Psoas muscle (tissue), 8 donors: ENCODE results near the gene GRID2. TPM values are rescaled to one million over a fixed set of nuclear protein-coding genes. Genes with fewer than 3 reads are reported as not detected.

Source experiments
- ATAC-seq, 4 donors: fragments of 200-7000 bp; cut with Tn5 transposase; one replicate each; pipeline ENCODE4 v1.9.1; 2020; ENCODE audit warnings: moderate library complexity in 3 of 4, mild to moderate bottlenecking in 2 of 4
- DNase-seq, 2 donors: peaks; one replicate each; pipeline ENCODE4 v3.0.0-alpha.2; 2020
- H3K27ac ChIP-seq: fragments of 200-600 bp; one replicate; pipeline ENCODE4 v1.8.0; 2022
- H3K27me3 ChIP-seq, 3 donors: fragments of 200-600 bp in 1 of 3; one replicate each; pipeline versions ENCODE4 v1.6.1 to v1.8.0; 2013 to 2022; ENCODE audit warnings: low read length in 2 of 3, mild to moderate bottlenecking in 2 of 3, moderate library complexity in 1 of 3; ENCODE audit not compliant: insufficient read depth in 3 of 3
- H3K36me3 ChIP-seq, 2 donors: fragments of 200-600 bp in 1 of 2; one replicate each; pipeline versions ENCODE4 v1.6.1 to v1.8.0; 2013 to 2022; ENCODE audit warnings: low read depth in 1 of 2, mild to moderate bottlenecking in 1 of 2, moderate library complexity in 1 of 2; ENCODE audit not compliant: insufficient read depth in 1 of 2
- H3K4me1 ChIP-seq: fragments of 200-600 bp; one replicate; pipeline ENCODE4 v1.8.0; 2022
- H3K4me3 ChIP-seq: fragments of 200-600 bp; one replicate; pipeline ENCODE4 v1.8.0; 2022; ENCODE audit warnings: mild to moderate bottlenecking
- H3K9me3 ChIP-seq: fragments of 200-600 bp; one replicate; pipeline ENCODE4 v1.8.0; 2022
- CTCF ChIP-seq: fragments of 200-600 bp; IDR thresholded peaks from one replicate; pipeline ENCODE4 v1.8.0; 2022; ENCODE audit warnings: antibody characterized with exemption
- WGBS, 3 donors: extraction: QIAGEN DNeasy Blood & Tissue Kit; methylation state at CpG; one replicate each; pipeline versions ENCODE4 v1.1.6 to v1.1.7; 2013; 5-methylcytosine and 5-hydroxymethylcytosine counted together
- intact Hi-C, 2 donors: fragments of 100-400 bp; cut with DNase I; formaldehyde crosslinking; loops; one replicate each; pipeline versions ENCODE4 v1.11.0 to v1.14.2; 2022
- polyA plus RNA-seq, 3 donors: library from polyadenylated mRNA; stranded (reverse); fragments of 200-250 nt; gene quantifications; one replicate each; pipeline ENCODE4 v1.2.3, GENCODE V29; 2013
- total RNA-seq, 4 donors: library from RNA; stranded (reverse); fragmentation: NEBNext Ultra II Directional in 2 of 4; extraction: Animal tissue kit (Norgen Biotek cat#: 25700) in 2 of 4; gene quantifications; one replicate each; pipeline versions ENCODE4 v1.2.1 to v1.2.4, GENCODE V29; 2021 to 2023
- donor health status: healthy with polysubstance abuse.
- donor health status: DM: no; HTN: no; CAD: no; lungs with moderate emphysema.
- donor health status: Bipolar disorder and iron deficiency.
- donor health status: healthy.
- donor health status: DM: yes; HTN: yes; CAD: no.
- donor health status: DM: no; HTN: no; CAD: no.
- donor health status: DM: no; HTN: no; CAD: no.
- donor health status: DM: yes; HTN: yes; CAD: no.

GRID2 gene
- total and polyA plus RNA-seq, 7 donors = not detected

GRCh38 chr4:93263166-93263565 is 959.4 kb downstream of the GRID2 start:
- TF ChIP-seq CTCF = no peak
- no peak for ATAC-seq
- intact Hi-C loops = no loop called here
- no peak for DNase-seq
- H3K27me3 ChIP-seq = no peaks in the 10 kb centered on the region
- H3K36me3 ChIP-seq = no peaks in the 10 kb centered on the region
- 70 to 76% (median 71%) methylated on average over 1 of the region's 1 CpG for WGBS, 3 donors
- H3K4me3 ChIP-seq = no peak overlapping the region
- no peaks in the 10 kb centered on the region for H3K4me1 ChIP-seq
- no peak overlapping the region for H3K27ac ChIP-seq
- H3K9me3 ChIP-seq = no peaks in the 10 kb centered on the region

- Histone ChIP-seq H3K9me3 (no peaks in the 10 kb centered on the region), H3K4me1 (no peaks in the 10 kb centered on the region), H3K36me3 (no peaks in the 10 kb centered on the region), H3K27ac (no peak overlapping the region), H3K4me3 (no peak overlapping the region), H3K27me3 (no peaks in the 10 kb centered on the region)
- WGBS, 3 donors = 85 to 93% (median 86%) methylated on average over 3 of the region's 3 CpGs
- intact Hi-C loops = no loop called here
- no peak for TF ChIP-seq CTCF
- ATAC-seq = no peak
- no peak for DNase-seq
These were observed 964.0 kb downstream of the GRID2 start for GRCh38 chr4:93267747-93268146.

GRCh38 chr4:93285346-93285745 is 981.6 kb downstream of the GRID2 start:
- Histone ChIP-seq H3K27me3 (no peaks in the 10 kb centered on the region), H3K36me3 (no peaks in the 10 kb centered on the region), H3K4me3 (no peak overlapping the region), H3K9me3 (no peaks in the 10 kb centered on the region), H3K4me1 (no peaks in the 10 kb centered on the region), H3K27ac (no peak overlapping the region)
- no peak for TF ChIP-seq CTCF
- no peak for DNase-seq
- intact Hi-C loops = no loop called here
- no peak for ATAC-seq

GRCh38 chr4:93289241-93289640 is 985.5 kb downstream of the GRID2 start:
- TF ChIP-seq CTCF = no peak

GRCh38 chr4:93289831-93290230 is 986.1 kb downstream of the GRID2 start:
- Histone ChIP-seq H3K27me3 (no peaks in the 10 kb centered on the region), H3K4me1 (no peaks in the 10 kb centered on the region), H3K4me3 (no peak overlapping the region), H3K36me3 (no peaks in the 10 kb centered on the region), H3K9me3 (no peaks in the 10 kb centered on the region), H3K27ac (no peak overlapping the region)
- no peak for TF ChIP-seq CTCF
- ATAC-seq = no peak
- intact Hi-C loops = no loop called here
- DNase-seq = no peak
- WGBS, 3 donors = 74 to 86% (median 80%) methylated on average over 2 of the region's 2 CpGs

More at GRCh38 chr4:93289241-93289640, 985.5 kb downstream of the GRID2 start:
- ATAC-seq (no peak), DNase-seq (no peak)
- Histone ChIP-seq H3K36me3 (no peaks in the 10 kb centered on the region), H3K4me1 (no peaks in the 10 kb centered on the region), H3K27ac (no peak overlapping the region), H3K9me3 (no peaks in the 10 kb centered on the region), H3K27me3 (no peaks in the 10 kb centered on the region), H3K4me3 (no peak overlapping the region)
- 89 to 91% (median 89%) methylated on average over 2 of the region's 2 CpGs for WGBS, 3 donors
- intact Hi-C loops = no loop called here
